Middle frontal gyrus (tissue), 1 donor: ENCODE measurements around the gene SLC37A4.

ENCODE experiments used
- DNase-seq: peaks from one replicate; pipeline ENCODE4 v3.0.0-alpha.2; 2015; ENCODE audit warnings: low spot score; ENCODE audit errors: extremely low spot score

Gene SLC37A4

DNA sequence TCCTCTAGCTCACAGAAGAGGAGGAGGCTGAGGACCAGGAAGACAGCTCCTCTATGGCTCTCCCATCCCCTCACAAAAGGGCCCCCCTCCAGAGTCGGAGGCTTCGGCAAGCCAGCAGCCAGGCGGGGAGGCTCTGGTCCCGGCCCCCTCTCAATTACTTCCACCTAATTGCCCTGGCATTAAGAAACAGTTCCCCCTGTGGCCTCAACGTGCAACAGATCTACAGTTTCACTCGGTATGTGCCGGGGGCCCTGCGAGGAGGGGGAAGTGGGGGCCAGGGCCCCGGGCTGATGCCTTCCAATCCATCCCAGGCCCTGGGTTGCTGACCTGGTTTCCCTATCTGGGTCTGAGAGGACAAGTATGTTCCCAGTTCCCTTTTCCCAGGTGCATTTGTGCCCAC is 51.2 kb downstream of the SLC37A4 start:
- no peak for DNase-seq

GRCh38 chr11:118975771-118976709 is 54.6 kb downstream of the SLC37A4 start:
- no peak for DNase-seq
